Left lobe of liver (tissue), 2 donors: ENCODE results near the gene CCT7. TPM values are rescaled to one million over a fixed set of nuclear protein-coding genes. Genes with fewer than 3 reads are reported as not detected.
"Not testable (repeated sequence)": the region's sequence is repeated elsewhere in the genome, so short reads cannot be mapped to it uniquely, and the experiment has no call there.

Experiments used
- ATAC-seq: fragments of 200-7000 bp; cut with Tn5 transposase; one replicate; pipeline ENCODE4 v1.9.1; 2020; ENCODE audit warnings: mild to moderate bottlenecking, moderate library complexity
- DNase-seq: peaks from one replicate; pipeline ENCODE4 v3.0.0-alpha.2; 2020; ENCODE audit warnings: low spot score
- total RNA-seq: library from RNA; stranded (reverse); gene quantifications from one replicate; pipeline ENCODE4 v1.2.1, GENCODE V29; 2021
- donor health status: DM: no; HTN: no; CAD: no; lungs with moderate emphysema.
- donor health status: DM: no; HTN: yes; CAD: no.

The CCT7 gene
- 93.7 TPM for total RNA-seq

GRCh38 chr2:73233932-73234832 lies at the start of gene CCT7:
CCT7 (plus strand) TSS chr2:73234308; CDS start chr2:73234379, 71 bp downstream.
- ATAC-seq (peak; percentile 81), DNase-seq (peak; percentile 92)

DNA sequence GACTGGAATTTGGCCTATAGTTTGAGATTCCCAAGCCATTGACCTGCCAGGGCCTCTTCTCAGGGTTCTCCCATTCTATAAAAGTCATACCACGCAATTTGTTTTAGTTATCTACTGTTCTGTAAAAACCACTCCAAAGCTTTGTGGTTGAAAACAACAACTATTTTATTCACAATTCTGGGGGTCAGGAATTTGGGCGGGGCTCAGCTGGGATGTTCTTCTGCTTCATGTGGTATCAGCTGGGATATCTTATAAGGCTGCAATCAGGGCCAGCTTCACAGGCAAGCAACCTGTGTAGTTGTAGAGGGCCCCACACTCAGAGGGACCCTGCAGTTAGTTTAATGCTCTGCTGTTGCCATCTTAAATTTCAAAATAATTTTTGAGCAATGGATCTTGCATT lies 48.1 kb upstream of the CCT7 start:
- no peak for ATAC-seq
- DNase-seq, result no peak

- DNase-seq, result no peak
- no peak for ATAC-seq
Observed at GRCh38 chr2:73187549-73187948, 46.6 kb upstream of the CCT7 start.

GRCh38 chr2:73197579-73197978 lies 36.5 kb upstream of the CCT7 start:
- no peak for DNase-seq
- ATAC-seq, result no peak

DNA sequence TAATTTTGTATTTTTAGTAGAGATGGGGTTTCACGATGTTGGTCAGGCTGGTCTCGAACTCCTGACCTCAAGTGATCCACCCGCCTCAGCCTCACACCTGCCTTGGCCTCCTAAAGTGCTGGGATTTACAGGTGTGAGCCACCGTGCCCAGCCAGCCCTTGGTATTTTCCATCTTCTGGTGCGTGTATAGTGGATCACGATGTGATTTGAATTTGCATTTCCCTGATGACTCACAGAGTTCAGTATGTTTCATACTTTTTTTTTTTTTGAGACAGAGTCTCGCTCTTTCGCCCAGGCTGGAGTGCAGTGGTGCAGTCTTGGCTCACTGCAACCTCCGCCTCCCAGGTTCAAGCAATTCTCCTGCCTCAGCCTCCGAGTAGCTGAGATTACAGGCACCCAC lies 33.8 kb upstream of the CCT7 start:
- not testable (repeated sequence) for ATAC-seq, DNase-seq

GRCh38 chr2:73202156-73203054 lies 31.7 kb upstream of the CCT7 start, which contains the start of gene NOTO:
NOTO (plus strand) TSS chr2:73202574; CDS start chr2:73202667, 93 bp downstream.
- DNase-seq, result no peak

GRCh38 chr2:73203055-73203681 lies 30.9 kb upstream of the CCT7 start:
- ATAC-seq, result peak; percentile 34
- no peak for DNase-seq

More at GRCh38 chr2:73202156-73203054, 31.7 kb upstream of the CCT7 start, which contains the start of gene NOTO:
- peak; percentile 29 for ATAC-seq

DNA sequence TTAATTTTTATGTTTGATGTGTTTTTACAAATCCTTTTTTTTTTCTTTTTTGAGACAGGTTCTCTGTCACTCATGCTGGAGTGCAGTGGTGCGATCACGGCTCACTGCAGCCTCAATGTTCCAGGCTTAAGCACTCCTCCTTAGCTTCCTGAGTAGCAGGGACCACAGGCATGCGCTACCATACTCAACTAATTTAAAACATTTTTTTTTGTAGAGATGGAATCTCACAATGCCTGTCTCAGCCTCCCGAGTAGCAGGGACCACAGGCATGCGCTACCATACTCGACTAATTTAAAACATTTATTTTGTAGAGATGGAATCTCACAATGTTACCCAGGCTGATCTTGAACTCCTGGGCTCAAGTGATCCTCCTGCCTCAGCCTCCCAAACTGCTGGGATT lies 28.5 kb upstream of the CCT7 start:
- ATAC-seq, result no peak
- DNase-seq, result no peak

GRCh38 chr2:73208258-73208657 lies 25.9 kb upstream of the CCT7 start:
- DNase-seq (no peak), ATAC-seq (no peak)

DNA sequence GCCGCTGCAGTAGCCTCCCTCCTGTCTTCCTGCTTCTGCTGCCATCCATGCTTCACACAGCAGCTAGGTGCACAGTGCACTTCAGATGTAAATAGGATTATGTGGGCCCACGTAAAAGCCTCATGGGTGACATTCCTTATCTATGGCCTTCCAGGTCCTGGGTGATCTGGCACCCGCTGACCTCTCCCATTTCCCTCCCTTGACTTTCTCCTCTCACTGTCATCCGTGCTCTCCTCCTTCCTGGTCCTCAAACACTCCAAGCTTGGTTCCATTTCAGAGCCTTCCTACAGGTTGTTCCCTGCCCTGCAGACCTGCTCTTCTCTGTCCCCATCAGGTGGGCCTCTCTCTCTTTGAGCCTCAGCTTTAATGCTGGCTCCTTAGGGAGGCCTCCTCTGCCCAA lies 24.1 kb upstream of the CCT7 start:
- ATAC-seq (no peak), DNase-seq (no peak)

- ATAC-seq, result no peak
- DNase-seq, result no peak
Observed at GRCh38 chr2:73210696-73211095, 23.4 kb upstream of the CCT7 start.

DNA sequence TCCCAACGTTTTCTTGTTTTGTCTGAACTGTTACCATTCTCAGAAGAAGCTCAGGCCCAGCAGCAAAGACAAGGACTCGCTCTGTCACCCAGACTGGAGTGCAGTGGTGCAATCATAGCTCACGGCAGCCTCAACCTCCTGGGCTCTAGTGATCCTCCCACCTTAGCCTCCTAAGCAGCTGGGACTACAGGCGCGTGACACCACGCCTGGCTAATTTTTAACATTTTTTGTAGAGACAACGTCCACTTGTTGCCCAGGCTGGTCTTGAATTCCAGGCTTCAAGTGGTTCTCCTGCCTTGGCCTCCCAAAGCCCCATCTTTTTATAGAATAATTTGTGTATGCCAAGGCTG lies 22.0 kb upstream of the CCT7 start:
- DNase-seq, result no peak
- no peak for ATAC-seq

GRCh38 chr2:73212448-73213176 lies 21.5 kb upstream of the CCT7 start:
- ATAC-seq (peak; percentile 71), DNase-seq (peak; percentile 63)

DNA sequence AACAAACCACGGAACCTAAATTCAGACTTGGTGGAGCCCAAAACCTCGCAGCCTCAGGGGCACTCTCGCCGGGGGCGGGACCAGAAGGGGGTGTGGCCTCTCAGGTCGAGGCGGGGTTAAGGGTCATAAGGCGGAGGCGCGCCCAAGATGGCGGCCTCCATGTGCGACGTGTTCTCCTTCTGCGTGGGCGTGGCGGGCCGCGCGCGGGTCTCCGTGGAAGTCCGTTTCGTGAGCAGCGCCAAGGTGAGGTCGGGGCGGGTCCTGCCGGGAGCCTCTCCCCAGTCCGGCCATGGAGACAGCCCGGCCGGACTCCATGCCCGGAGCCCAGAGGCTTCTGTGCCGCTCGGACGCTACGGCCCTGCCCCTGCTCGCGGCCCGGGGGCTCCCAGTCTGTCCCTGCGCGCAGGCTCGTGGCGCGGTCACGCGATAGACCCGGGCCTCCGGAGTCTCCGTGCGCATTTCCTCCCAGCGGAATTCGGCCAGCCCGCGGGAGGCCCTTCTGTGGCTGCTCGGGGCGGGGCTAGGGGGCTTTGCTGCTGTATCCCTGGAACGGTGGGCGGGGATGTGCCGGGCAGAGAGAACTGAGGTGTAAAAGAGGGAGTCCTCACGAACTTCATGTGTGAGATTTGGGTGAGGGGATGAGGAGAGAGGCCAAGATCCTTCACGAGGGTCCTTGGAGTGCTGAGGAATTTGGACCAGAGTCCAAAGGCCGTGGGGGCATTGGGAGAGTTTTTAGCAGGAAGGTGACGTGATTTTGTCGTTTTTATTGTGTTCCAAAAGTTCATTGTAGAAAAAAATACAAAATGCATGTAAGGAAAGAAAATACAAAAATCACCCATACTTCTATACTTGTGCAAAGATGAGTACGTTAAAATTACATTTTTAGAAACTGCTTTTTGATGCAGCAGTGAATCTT lies 19.7 kb upstream of the CCT7 start, which contains the start of gene SMYD5:
Gene SMYD5 (plus strand): TSS at position 126 of the 916 bp plus-strand sequence. CDS start 22 bp downstream, at position 148.
- DNase-seq (peak; percentile 88), ATAC-seq (peak; percentile 94)

DNA sequence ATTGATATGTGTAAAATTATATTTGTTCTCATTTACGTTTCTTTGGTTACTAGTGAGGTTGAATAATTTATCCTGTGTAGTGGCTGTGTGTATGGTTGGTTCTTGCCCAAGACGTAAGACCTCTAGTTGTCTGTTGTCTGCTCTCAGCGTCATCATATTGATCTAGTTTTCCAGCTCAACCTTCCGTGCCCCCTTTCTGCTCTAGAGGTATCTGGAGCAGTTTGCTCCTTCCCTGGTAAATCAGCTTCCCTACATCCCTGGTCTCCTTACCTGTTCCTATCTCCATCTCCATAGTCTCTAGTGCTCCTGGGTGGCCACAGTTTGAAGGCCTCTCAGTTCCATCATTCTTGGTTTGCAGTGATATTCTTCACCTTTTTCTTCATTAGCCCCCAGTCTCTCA lies 18.9 kb upstream of the CCT7 start:
- ATAC-seq, result no peak

DNA sequence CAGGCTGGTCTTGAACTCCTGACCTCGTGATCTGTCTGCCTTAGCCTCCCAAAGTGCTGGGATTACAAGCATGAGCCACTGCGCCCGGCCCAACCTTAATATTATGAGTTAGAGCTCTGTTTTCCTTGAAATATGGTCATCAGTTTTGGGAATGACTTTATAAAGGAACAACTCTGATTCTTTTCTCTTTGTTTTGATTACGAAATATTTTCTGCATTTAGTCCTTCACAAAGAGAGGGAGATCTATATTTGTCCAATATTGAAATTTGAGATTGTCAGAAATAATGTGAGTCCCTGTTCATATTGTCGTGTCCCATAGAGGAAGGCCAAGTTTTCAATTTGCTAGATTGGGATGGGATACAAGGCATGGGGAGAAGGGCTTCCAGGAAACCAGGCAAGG lies 16.9 kb upstream of the CCT7 start:
- no peak for ATAC-seq
- DNase-seq, result no peak

More for the DNA sequence above, 18.9 kb upstream of the CCT7 start:
- no peak for DNase-seq

DNA sequence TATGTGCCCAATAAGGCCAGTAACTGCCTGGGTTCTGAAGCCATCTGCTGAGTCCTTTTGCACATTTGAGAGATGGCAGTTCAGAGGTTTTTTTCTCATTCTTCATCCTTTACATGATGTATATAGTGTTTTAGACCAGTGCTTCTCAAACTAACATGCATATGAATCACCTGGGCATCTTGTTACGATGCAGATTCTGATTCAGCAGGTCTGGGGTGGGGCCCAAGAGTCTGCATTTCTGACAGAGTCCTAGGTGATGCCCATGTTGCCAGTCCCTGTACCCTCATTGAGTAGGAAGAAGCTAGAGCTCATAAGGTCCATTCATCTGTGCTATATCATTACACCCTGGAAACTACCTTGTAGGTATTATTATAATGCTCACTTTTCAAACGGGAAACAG lies 16.3 kb upstream of the CCT7 start:
- DNase-seq, result no peak
- no peak for ATAC-seq

DNA sequence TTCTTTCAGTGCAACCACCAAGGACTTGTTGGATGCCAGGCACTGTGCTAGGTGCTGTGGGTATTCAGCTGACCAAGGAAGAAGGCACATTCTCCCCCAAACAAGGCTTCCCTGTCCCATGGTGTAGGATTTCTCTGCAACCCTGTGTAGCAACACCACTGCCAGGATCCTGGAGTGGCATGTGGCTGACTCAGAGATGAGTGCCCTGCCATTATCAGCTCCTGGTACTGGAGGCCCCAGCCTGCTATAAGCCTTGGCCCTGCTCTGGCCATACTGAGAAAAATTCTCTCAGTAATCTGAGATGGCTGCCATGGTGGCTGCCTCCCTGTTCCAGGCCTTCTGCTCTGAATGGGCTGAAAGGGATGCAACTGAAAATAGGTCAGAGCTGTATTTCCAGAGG lies 15.8 kb upstream of the CCT7 start:
- ATAC-seq, result no peak
- no peak for DNase-seq

GRCh38 chr2:73223821-73224220 lies 10.3 kb upstream of the CCT7 start:
- no peak for ATAC-seq
- DNase-seq, result no peak
